ENCODE results near the gene HSF5. TPM values are rescaled to one million over a fixed set of nuclear protein-coding genes. Genes with fewer than 3 reads are reported as not detected.
A peak's percentile ranks its signal among the peaks of the same experiment; 100 is the strongest.

HSF5 gene
- total RNA-seq, 2 experiments from 2014 or later = 1.6 to 1.7 TPM

DNA sequence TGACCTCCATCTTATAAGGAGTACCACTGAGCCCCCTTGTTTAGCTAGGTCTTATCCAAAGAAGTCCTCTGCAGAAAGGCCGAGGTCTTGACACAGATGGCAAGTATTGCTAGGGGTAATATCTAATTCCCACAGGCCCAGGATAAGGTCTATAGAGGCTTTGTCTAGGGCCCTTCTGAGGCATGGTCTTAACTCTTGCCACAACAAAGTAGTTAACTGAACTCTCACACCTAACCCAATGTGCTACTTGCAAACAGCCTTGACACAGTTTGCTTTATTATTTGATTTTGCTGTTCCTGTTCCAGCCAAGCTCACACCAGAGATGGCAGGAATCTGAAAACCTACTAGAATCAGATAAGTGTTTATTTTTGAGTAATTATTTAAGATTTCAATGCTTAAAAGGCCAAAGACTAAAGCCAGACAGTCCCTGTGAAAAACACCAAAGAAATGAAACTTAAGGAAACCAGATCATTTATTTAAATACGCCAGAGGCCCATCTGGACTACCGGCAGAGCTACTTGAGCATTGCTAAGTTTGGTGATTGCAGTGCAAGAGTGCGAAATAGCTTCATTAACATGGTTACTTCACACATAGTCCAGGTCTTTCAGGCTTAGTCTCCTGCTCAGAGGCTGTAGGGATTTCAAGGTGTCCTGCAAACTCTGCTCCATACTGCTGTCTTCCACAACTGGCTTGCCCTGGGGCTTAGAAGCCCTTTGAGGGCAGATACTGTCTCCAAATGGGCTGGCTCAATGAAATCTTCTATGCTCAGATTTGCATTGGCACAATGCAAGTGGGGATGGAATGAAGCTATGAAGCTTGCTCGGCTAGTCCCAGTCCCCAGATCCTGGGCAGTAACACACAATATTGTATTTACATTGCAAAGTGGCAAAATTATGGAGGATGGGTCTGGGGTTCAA is 107.7 kb downstream of the HSF5 start:
- Mint-ChIP-seq H3K27ac (no peak overlapping the region), H3K4me3 (no peak overlapping the region), H3K9me3 (no peaks in the 10 kb centered on the region), H3K27me3 (no peaks in the 10 kb centered on the region), H3K4me1 (ENCODE audit: low read depth) (peaks cover 50% of the 10 kb centered on the region), H3K36me3 (ENCODE audit: low read depth) (no peaks in the 10 kb centered on the region)
- intact Hi-C loops (cut with DNase I, micrococcal nuclease) = no loop called here
- ATAC-seq (ENCODE audit: poor library complexity) (no peak), DNase-seq (peak in 1 of 14 experiments; percentile 23)
- Histone ChIP-seq H3K9me3 (ENCODE audit: control insufficient read depth in 1 of 2, insufficient read depth in 1 of 2, low read length in 2 of 2) (no peaks in the 10 kb centered on the region), H3K27ac (ENCODE audit: low read depth in 1 of 2, low read length in 2 of 2) (no peak overlapping the region), H3K4me1 (ENCODE audit: insufficient read depth, low read length) (peaks cover 30% of the 10 kb centered on the region), H3K36me3 (ENCODE audit: insufficient read depth, low read length) (no peaks in the 10 kb centered on the region), H3K27me3 (ENCODE audit: control insufficient read depth in 1 of 2, insufficient read depth in 2 of 2, low read length in 2 of 2) (no peaks in the 10 kb centered on the region), H3K4me3 (ENCODE audit: low read length) (no peak overlapping the region)
- TF ChIP-seq, protein P1, sequence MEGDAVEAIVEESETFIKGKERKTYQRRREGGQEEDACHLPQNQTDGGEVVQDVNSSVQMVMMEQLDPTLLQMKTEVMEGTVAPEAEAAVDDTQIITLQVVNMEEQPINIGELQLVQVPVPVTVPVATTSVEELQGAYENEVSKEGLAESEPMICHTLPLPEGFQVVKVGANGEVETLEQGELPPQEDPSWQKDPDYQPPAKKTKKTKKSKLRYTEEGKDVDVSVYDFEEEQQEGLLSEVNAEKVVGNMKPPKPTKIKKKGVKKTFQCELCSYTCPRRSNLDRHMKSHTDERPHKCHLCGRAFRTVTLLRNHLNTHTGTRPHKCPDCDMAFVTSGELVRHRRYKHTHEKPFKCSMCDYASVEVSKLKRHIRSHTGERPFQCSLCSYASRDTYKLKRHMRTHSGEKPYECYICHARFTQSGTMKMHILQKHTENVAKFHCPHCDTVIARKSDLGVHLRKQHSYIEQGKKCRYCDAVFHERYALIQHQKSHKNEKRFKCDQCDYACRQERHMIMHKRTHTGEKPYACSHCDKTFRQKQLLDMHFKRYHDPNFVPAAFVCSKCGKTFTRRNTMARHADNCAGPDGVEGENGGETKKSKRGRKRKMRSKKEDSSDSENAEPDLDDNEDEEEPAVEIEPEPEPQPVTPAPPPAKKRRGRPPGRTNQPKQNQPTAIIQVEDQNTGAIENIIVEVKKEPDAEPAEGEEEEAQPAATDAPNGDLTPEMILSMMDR (IDR thresholded peaks at IDR 0.05) = no peak
- ChIA-PET CTCF (interaction anchor here (0.5 to 1.1 kb wide), 2 partner anchors 14 to 37 kb away, joined by 3 read pairs; no protein-coding TSS in a partner anchor), POLR2A (interaction anchor here (0.8 to 3.1 kb wide), 9 partner anchors 15 to 43 kb away, joined by 3 to 12 read pairs (median 5); partner anchors contain the start of genes RNF43 and SUPT4H1)

DNA sequence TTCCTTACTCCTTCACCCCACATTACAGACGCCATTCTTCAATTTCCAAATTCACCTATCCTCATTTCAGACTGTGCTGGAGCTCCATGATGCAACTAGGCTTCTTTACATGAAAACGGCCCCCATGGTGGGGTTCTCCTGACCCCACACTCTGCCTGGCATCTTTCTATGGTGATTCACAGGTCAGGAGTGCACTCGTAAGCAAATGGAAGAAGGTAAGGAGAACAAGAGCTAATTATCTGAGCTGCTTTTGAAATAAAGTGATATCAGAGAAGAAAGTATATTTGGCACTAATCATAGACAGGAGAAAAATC is 108.7 kb downstream of the HSF5 start:
- ChIA-PET CTCF (interaction anchor here (1.1 kb wide), 1 partner anchor 38 kb away, joined by 3 read pairs; no protein-coding TSS in a partner anchor), POLR2A (interaction anchor here (0.8 to 3.1 kb wide), 5 partner anchors 17 to 42 kb away, joined by 3 to 11 read pairs (median 5); partner anchors contain the start of genes RNF43 and SUPT4H1)
- Mint-ChIP-seq H3K9me3 (no peaks in the 10 kb centered on the region), H3K4me1 (ENCODE audit: low read depth) (peaks cover 50% of the 10 kb centered on the region), H3K27ac (no peak overlapping the region), H3K27me3 (no peaks in the 10 kb centered on the region), H3K4me3 (peak overlapping the region; percentile 2), H3K36me3 (ENCODE audit: low read depth) (no peaks in the 10 kb centered on the region)
- Histone ChIP-seq H3K9me3 (ENCODE audit: control insufficient read depth in 1 of 2, insufficient read depth in 1 of 2, low read length in 2 of 2) (no peaks in the 10 kb centered on the region), H3K27ac (ENCODE audit: low read depth in 1 of 2, low read length in 2 of 2) (no peak overlapping the region), H3K36me3 (ENCODE audit: insufficient read depth, low read length) (no peaks in the 10 kb centered on the region), H3K4me3 (ENCODE audit: low read length) (no peak overlapping the region), H3K4me1 (ENCODE audit: insufficient read depth, low read length) (peaks cover 30% of the 10 kb centered on the region), H3K27me3 (ENCODE audit: control insufficient read depth in 1 of 2, insufficient read depth in 2 of 2, low read length in 2 of 2) (no peaks in the 10 kb centered on the region)
- ATAC-seq (ENCODE audit: poor library complexity) = no peak
- intact Hi-C loops (cut with DNase I, micrococcal nuclease) = no loop called here
- TF ChIP-seq, protein P1 (IDR thresholded peaks at IDR 0.05) = no peak
- DNase-seq = no peak

DNA sequence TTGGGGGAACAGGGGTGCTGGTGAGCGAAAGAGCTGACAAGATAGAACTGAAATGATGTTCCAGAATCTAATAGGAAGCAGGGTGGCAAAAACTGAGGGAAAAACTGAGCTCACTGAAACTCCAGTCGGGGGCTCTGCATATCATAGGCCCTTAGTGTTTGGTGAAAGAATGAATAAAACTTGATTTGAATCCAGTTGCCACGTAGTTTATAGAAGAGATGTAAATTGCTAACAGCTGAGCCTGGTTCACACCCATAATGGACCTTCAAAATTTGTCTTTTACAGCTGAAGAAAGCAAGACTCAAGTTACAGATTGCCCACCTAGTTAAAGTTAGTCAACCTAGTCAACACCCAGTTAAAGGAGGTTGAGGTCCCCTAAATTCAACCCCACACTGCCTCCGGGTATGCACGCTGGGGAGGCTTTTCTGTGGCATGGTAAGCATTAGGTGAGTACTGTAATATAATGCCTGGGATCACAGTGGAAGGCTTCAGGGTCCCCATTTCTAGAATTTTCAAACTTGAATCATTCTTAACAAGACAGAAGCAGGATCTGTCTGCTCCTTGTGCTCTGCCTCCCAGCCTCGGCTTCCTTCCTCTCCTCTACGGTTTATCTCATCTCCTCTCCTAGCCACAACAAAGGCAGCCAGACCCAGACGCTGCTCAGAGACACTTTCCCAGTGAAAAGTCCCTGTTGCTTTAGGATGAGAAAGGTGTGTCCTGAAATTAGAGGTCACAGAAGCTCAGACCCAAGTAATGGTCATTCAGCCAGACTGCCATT is 109.3 kb downstream of the HSF5 start:
- no peaks in the 10 kb centered on the region for H3K36me3 Mint-ChIP-seq (ENCODE audit: low read depth)
- H3K4me1 Mint-ChIP-seq (ENCODE audit: low read depth) = peaks cover 50% of the 10 kb centered on the region
- ChIA-PET CTCF (interaction anchor here (0.6 to 1.1 kb wide), 2 partner anchors 39 to 676 kb away, joined by 3 read pairs; no protein-coding TSS in a partner anchor), POLR2A (interaction anchor here (1.2 to 3.1 kb wide), 5 partner anchors 16 to 41 kb away, joined by 3 to 11 read pairs (median 5); partner anchors contain the start of gene RNF43)
- H3K27ac Mint-ChIP-seq = no peak overlapping the region
- ATAC-seq (ENCODE audit: poor library complexity) = no peak
- H3K27me3 Mint-ChIP-seq = no peaks in the 10 kb centered on the region
- Histone ChIP-seq H3K4me3 (ENCODE audit: low read length) (no peak overlapping the region), H3K36me3 (ENCODE audit: insufficient read depth, low read length) (no peaks in the 10 kb centered on the region), H3K4me1 (ENCODE audit: insufficient read depth, low read length) (peaks cover 30% of the 10 kb centered on the region), H3K27me3 (ENCODE audit: control insufficient read depth in 1 of 2, insufficient read depth in 2 of 2, low read length in 2 of 2) (no peaks in the 10 kb centered on the region), H3K27ac (ENCODE audit: low read depth in 1 of 2, low read length in 2 of 2) (no peak overlapping the region), H3K9me3 (ENCODE audit: control insufficient read depth in 1 of 2, insufficient read depth in 1 of 2, low read length in 2 of 2) (no peaks in the 10 kb centered on the region)
- peak overlapping the region; percentile 9 for H3K4me3 Mint-ChIP-seq
- peak in 3 of 14 experiments; percentile 31 to 50 (median 40) for DNase-seq
- no peaks in the 10 kb centered on the region for H3K9me3 Mint-ChIP-seq
- intact Hi-C loops (cut with DNase I, micrococcal nuclease) = no loop called here
- TF ChIP-seq, protein P1 (IDR thresholded peaks at IDR 0.05) = no peak
